Measurements from ENCODE around the gene DENND4A. TPM values are rescaled to one million over a fixed set of nuclear protein-coding genes. Genes with fewer than 3 reads are reported as not detected.

Gene DENND4A
- 6.5 and 8.2 TPM in 2 replicates for total RNA-seq

GRCh38 chr15:65792138-65792987 is at the start of gene DENND4A:
DENND4A (minus strand) TSS chr15:65792293; CDS start chr15:65756450, 35,843 bp downstream.

GRCh38 chr15:65621638-65622037 is 170.5 kb downstream of the DENND4A start, which contains the start of gene SLC24A1:
SLC24A1 (plus strand) TSS chr15:65621938; CDS start chr15:65624081, 2,143 bp downstream.

GRCh38 chr15:65610871-65611718 is 181.0 kb downstream of the DENND4A start, which contains the start of gene INTS14:
INTS14 (minus strand) TSS chr15:65611131; CDS start chr15:65607380, 3,751 bp downstream.

Other genes with a start within 250 kb of the DENND4A start
- gene INTS14, start 181.2 kb downstream of the DENND4A start, total RNA-seq = 29.9 and 31.8 TPM in 2 replicates
- gene SLC24A1, start 170.4 kb downstream of the DENND4A start, total RNA-seq = 6.1 and 7.7 TPM in 2 replicates
- gene RAB11A, start 77.2 kb upstream of the DENND4A start, total RNA-seq = 168 and 172 TPM in 2 replicates